ENCODE data around the gene HECW1.

The HECW1 gene

DNA sequence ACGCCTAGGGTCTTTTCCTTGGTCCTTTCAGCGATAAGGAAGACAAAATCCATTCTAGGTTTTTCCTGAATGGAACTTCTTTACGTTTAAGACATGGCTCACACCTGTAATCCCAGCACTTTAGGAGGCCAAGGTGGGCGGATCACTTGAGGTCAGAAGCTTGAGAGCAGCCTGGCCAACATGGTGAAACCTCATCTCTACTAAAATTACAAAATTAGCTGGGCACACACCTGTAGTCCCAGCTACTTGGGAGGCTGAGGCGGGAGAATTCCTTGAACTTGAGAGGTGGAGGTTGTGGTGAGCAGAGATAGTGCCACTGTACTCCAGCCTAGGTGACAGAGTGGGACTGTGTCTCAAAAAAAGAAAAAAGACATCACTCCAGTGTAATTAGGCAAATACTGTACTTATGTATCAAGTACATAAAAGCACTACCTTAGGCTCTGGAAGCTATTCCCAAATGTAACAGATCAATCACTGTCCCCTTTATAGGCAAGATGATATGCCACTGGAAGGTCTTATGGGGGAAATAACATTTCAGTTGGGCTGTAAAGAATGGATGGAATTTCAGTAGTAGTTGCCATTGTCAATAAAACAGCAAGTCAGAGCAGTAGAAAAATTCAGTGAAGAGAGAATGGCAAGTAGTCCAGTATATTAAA lies 476.2 kb downstream of the HECW1 start:
- no peak for TF ChIP-seq CTCF (conservative IDR thresholded peaks at IDR 0.05; ENCODE audit: low read depth, low read length)
- H3K4me3 ChIP-seq (ENCODE audit: low read length), result no peak overlapping the region
- no peak for DNase-seq (ENCODE audit: low read depth)

- H3K4me3 ChIP-seq (ENCODE audit: low read length), result no peak overlapping the region
- no peak for DNase-seq (ENCODE audit: low read depth)
- no peak for TF ChIP-seq CTCF (conservative IDR thresholded peaks at IDR 0.05; ENCODE audit: low read depth, low read length)
Measured at GRCh38 chr7:43589133-43589478, 476.7 kb downstream of the HECW1 start.

- no peak for TF ChIP-seq CTCF (conservative IDR thresholded peaks at IDR 0.05; ENCODE audit: low read depth, low read length)
- no peak for DNase-seq (ENCODE audit: low read depth)
- no peak overlapping the region for H3K4me3 ChIP-seq (ENCODE audit: low read length)
Measured at GRCh38 chr7:43589728-43590127, 477.3 kb downstream of the HECW1 start.

- TF ChIP-seq CTCF (conservative IDR thresholded peaks at IDR 0.05; ENCODE audit: low read depth, low read length), result no peak
- DNase-seq (ENCODE audit: low read depth), result no peak
- H3K4me3 ChIP-seq (ENCODE audit: low read length), result no peak overlapping the region
Measured at GRCh38 chr7:43590862-43591557, 478.6 kb downstream of the HECW1 start.

DNA sequence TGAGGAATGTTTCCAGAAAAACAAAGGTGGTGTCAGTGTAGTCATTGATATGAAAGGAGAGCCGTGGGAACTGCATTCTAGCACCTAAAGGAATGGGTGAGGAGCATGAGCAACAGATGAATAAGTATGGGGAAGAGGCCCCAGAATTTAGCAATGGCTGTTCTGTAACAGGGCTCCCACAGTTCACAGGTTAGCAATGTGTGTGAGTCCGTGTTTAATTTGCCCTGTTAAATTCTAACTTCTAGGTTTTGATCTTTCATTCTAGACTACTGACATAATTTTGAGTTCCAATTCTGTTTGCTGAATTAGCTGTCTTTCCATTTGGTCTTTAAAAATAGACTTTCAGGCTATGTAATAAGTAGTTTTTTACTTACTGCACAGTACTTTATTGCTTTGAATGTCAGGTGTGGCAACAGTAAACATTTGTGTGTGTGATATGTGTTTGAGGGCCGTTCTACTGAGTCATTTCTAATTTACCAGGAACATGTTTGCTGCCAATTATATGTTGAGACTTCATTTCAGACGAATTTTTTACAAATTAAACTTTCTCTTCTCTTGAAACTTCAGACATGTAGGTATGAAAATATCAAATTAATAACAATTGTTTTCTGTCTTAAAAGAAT lies 479.2 kb downstream of the HECW1 start:
- H3K4me3 ChIP-seq (ENCODE audit: low read length), result no peak overlapping the region
- DNase-seq (ENCODE audit: low read depth), result no peak
- no peak for TF ChIP-seq CTCF (conservative IDR thresholded peaks at IDR 0.05; ENCODE audit: low read depth, low read length)

- DNase-seq (ENCODE audit: low read depth), result no peak
- no peak overlapping the region for H3K4me3 ChIP-seq (ENCODE audit: low read length)
- no peak for TF ChIP-seq CTCF (conservative IDR thresholded peaks at IDR 0.05; ENCODE audit: low read depth, low read length)
Measured at GRCh38 chr7:43592326-43592725, 479.9 kb downstream of the HECW1 start.

DNA sequence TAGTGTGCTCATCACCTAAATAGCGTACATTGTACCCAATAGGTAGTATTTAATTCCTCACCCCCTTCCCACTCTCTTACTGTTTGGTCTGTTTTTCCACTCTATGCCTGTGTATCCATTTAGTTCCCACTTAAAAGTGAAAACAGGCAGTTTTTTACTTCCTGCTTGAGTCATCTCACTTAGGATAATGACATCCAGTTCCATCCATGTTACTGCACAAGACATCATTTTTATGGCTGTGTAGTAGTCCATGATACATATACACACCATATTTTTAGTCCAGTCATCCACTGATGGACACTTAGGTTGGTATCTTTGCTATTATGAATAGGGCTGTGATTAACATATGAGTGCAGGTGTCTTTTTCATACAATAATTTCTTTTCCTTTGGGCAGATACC lies 480.6 kb downstream of the HECW1 start:
- no peak for DNase-seq (ENCODE audit: low read depth)
- H3K4me3 ChIP-seq (ENCODE audit: low read length), result no peak overlapping the region
- no peak for TF ChIP-seq CTCF (conservative IDR thresholded peaks at IDR 0.05; ENCODE audit: low read depth, low read length)

Data from retinal pigment epithelial cell (primary cell).